WI38 (cell line): Measurements from ENCODE around the gene LYST.
"Not testable (repeated sequence)": the region's sequence is repeated elsewhere in the genome, so short reads cannot be mapped to it uniquely, and the experiment has no call there.

Source experiments
- H3K4me3 ChIP-seq: 2 replicates; pipeline ENCODE4 v1.5.1; 2011; ENCODE audit warnings: low read depth, mild to moderate bottlenecking, control low read depth, low read length
- TF ChIP-seq, protein P1 (sequence below): IDR thresholded peaks from 2 replicates; pipeline ENCODE4 v1.5.1; 2012; ENCODE audit warnings: low read depth, mild to moderate bottlenecking, control low read depth, low read length

LYST gene

DNA sequence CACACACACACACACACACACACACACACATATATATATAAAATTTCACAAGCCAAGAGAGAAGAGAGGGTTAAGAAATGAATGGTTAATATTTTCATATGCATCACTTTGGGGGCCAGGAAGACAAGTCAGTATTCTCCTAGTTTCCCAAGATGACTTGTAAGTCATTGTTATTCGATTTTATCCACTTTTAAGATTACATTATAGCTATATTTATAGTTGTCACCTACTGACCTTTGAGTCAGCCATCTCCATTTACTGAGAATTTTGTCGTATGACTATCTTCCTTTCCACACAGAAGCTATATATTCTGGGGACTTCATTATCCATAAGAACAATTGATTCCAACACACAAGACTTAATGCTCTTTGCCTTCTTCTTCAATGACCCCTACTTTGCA, 8.9 kb downstream of the LYST start:
- TF ChIP-seq, protein P1, sequence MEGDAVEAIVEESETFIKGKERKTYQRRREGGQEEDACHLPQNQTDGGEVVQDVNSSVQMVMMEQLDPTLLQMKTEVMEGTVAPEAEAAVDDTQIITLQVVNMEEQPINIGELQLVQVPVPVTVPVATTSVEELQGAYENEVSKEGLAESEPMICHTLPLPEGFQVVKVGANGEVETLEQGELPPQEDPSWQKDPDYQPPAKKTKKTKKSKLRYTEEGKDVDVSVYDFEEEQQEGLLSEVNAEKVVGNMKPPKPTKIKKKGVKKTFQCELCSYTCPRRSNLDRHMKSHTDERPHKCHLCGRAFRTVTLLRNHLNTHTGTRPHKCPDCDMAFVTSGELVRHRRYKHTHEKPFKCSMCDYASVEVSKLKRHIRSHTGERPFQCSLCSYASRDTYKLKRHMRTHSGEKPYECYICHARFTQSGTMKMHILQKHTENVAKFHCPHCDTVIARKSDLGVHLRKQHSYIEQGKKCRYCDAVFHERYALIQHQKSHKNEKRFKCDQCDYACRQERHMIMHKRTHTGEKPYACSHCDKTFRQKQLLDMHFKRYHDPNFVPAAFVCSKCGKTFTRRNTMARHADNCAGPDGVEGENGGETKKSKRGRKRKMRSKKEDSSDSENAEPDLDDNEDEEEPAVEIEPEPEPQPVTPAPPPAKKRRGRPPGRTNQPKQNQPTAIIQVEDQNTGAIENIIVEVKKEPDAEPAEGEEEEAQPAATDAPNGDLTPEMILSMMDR = no peak
- no peak overlapping the region for H3K4me3 ChIP-seq

DNA sequence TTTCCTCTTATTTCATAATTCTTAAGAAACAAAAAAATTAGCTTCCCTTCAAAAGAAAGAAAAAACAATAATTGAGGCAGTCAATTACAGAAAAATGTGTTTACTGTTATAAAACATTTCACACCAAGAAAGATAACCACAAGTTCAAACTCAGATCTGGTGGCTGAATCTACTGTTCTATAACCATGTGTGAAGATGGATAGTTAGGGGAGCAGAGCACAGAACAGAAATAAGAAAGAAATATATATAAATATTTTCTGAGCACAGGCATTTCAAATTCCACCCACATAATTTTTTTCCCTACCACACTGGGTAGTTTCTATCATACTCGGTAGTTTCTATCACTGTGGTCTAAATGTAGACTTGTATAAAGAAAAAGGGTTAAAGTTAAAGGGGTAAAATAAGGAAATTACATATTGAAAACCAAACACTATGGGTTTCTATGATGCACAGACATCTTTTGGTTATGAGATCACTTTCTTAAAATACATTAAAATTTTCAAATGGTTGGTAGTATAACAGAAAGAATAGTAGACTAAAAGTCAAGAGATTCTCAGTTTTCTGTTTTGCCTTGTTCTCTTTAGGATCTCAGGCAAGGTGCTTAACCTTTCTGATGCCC, 10.8 kb downstream of the LYST start:
- no peak overlapping the region for H3K4me3 ChIP-seq
- TF ChIP-seq, protein P1 = no peak

DNA sequence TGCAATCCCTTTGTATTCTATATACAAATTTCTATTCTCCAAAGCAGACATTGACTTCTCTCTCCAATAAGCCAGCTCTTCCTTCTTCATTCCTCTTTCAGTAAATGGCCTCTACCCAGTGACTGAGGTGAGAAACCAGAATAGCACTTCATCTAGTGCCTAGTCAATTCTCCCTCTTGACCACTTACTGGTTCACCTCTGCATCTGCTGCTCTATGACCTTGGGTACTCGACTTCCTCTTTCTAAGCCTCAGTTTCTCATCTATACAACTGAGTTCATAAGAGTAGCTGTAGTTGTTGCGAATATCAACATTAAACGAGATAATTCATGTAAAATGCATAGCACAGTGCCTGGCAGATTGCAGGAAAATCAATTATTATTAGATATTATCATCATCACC, 12.4 kb downstream of the LYST start:
- H3K4me3 ChIP-seq = no peak overlapping the region
- TF ChIP-seq, protein P1 = no peak

DNA sequence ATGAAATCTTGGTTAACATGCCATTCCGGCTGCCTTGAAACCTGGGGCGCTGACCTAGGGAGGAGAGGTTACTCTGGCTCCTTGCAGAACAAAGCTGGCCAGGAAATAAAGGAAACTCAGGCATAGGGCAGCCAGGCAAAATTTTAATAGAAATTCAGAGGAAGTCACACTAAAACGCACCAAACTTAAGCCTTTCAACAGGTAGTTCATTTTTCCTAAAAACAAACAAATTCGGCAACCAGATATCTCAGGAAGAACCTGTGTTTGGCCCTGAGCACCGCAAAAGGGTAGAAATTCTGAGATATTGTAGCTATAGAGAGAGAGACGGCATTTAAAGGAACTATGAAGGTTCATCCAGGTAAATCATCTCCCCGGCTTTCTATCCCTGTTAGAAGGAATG, 13.1 kb downstream of the LYST start:
- TF ChIP-seq, protein P1 = no peak
- H3K4me3 ChIP-seq = no peak overlapping the region

DNA sequence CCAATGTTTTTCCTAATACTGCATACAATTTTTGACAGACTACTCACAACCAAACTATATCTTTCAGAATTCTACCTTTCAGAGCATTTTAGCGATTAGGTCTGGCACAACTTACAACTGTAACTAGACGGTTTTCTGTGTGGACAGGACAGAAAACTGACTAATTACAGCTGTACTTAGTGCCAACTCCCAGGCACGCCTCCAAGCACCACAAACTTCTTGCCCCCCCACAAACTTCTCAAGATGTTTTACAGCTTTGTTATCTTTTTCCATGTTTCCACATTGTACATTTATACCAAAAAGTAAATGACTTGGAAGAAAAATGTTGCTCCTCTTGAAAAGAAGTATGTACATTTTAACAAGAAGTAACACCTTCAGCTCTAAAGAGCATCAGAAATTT, 13.8 kb downstream of the LYST start:
- TF ChIP-seq, protein P1 = no peak
- H3K4me3 ChIP-seq = no peak overlapping the region

DNA sequence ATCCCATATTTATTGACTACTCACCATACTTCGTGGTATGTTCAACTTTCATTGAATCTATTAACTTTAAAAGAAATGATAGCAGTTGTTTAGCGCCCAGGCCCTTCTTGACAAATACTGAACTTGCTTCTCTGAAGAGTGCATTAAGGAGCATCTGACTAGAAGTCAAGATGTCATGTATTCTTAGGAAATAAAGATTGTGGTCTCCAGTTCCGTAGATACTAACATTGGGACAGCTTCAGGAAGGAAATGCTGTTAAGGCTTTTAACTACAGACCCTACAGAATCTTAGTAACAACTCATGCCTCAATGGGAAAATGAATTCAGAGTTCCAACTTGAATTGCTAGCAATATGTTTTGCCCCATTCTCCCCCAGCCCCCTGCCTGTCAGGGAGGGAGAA, 14.8 kb downstream of the LYST start:
- TF ChIP-seq, protein P1 = no peak
- H3K4me3 ChIP-seq = no peak overlapping the region

DNA sequence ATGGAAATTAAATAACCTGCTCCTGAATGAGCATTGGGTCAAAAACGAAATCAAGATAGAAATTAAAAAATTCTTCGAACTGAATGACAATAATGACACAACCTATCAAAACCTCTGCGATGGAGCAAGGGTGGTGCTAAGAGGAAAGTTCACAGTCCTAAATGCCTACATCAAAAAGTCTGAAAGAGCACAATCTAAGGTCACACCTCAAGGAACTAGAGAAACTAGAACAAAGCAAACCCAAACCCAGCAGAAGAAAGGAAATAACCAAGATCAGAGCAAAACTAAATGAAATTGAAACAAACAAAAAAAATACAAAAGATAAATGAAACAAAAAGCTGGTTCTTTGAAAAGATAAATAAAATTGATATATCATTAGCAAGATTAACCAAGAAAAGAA, 18.5 kb downstream of the LYST start:
- H3K4me3 ChIP-seq = not testable (repeated sequence)

DNA sequence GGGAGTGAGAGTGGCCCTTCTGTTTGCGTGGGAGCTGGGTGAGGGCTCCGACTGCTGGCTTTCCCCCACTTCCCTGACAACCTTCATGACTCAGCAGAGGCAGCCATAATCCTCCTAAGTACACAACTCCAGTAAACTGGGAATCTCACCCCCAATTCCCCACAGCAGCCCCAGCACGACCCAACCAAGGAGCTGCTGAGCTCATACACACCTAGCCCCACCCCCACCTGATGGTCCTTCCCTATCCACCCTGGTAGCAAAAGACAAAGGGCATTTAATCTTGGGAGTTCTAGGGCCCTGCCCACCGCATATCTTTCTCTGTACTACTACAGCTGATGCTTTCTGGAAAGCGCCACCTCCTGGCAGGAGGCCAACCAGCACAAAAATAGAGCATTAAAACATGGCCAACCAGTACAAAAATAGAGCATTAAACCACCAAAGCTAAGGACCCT, 21.0 kb downstream of the LYST start:
- H3K4me3 ChIP-seq = not testable (repeated sequence)
